H1 (cell line): ENCODE measurements around the gene SLC6A3. TPM values are rescaled to one million over a fixed set of nuclear protein-coding genes. Genes with fewer than 3 reads are reported as not detected.
"Not testable (repeated sequence)": the region's sequence is repeated elsewhere in the genome, so short reads cannot be mapped to it uniquely, and the experiment has no call there.

Experiments used
- CTCF ChIA-PET: fragments of 300-600 bp; sonication (Branson Sonifier 250); formaldehyde crosslinking; loops from one replicate; lab custom pipeline; 2021; ENCODE audit not compliant: partially characterized antibody; lab: Charles Lee
- POLR2A ChIA-PET: fragments of 300-600 bp; sonication (Branson Sonifier 250); formaldehyde crosslinking; loops from one replicate; lab custom pipeline; 2021; ENCODE audit warnings: inconsistent platforms; ENCODE audit not compliant: partially characterized antibody; lab: Charles Lee
- DNase-seq, 2 experiments: peaks; one replicate each; pipeline versions ENCODE4 v3.0.0 to v3.0.0-alpha.2; 2010 to 2022; ENCODE audit warnings: low spot score in 2 of 2, low read depth in 1 of 2, mixed read lengths in 1 of 2
- FAIRE-seq: peaks from 2 replicates; lab custom pipeline; 2011; peaks lifted over from hg19 to GRCh38; lab: Jason Lieb, UNC
- H2AFZ ChIP-seq: 2 replicates; pipeline ENCODE4 v1.8.1; 2012; ENCODE audit warnings: low read length, inconsistent platforms
- H2AK5ac ChIP-seq: 2 replicates; pipeline ENCODE4 v1.6.1; 2013; ENCODE audit warnings: low read depth, low read length
- H2BK120ac ChIP-seq: replicated peaks from 2 replicates; pipeline ENCODE3; 2013; ENCODE audit warnings: low read depth, low read length, inconsistent platforms
- H2BK12ac ChIP-seq: 2 replicates; pipeline ENCODE4 v1.6.1; 2013; ENCODE audit warnings: low read depth, low read length
- H2BK15ac ChIP-seq: 2 replicates; pipeline ENCODE4 v1.6.1; 2013; ENCODE audit warnings: low read length
- H2BK20ac ChIP-seq: 2 replicates; pipeline ENCODE4 v1.6.1; 2013; ENCODE audit warnings: low read length
- H2BK5ac ChIP-seq: 2 replicates; pipeline ENCODE4 v1.6.1; 2013; ENCODE audit warnings: low read depth, low read length
- H3K14ac ChIP-seq: 2 replicates; pipeline ENCODE4 v1.6.1; 2013; ENCODE audit warnings: inconsistent platforms; ENCODE audit not compliant: insufficient read length
- H3K18ac ChIP-seq: 2 replicates; pipeline ENCODE4 v1.6.1; 2013; ENCODE audit warnings: low read length; ENCODE audit errors: extremely low read depth
- H3K23ac ChIP-seq: 2 replicates; pipeline ENCODE4 v1.6.1; 2013; ENCODE audit warnings: inconsistent platforms; ENCODE audit not compliant: insufficient read length
- H3K23me2 ChIP-seq: 2 replicates; pipeline ENCODE4 v1.6.1; 2013; ENCODE audit warnings: low read depth, low read length
- H3K27ac ChIP-seq: 2 replicates; pipeline ENCODE4 v1.6.1; 2011; ENCODE audit warnings: low read depth, low read length, inconsistent platforms
- H3K27me3 ChIP-seq, 4 experiments: replicated peaks in 1 of 4; 1 replicate in 1 of 4; 2 replicates in 3 of 4; pipeline versions ENCODE4 v1.6.1 to v1.8.1; 2011 to 2013; ENCODE audit warnings: low read length in 3 of 4, mild to moderate bottlenecking in 3 of 4, inconsistent platforms in 2 of 4, mixed read lengths in 2 of 4, moderate library complexity in 1 of 4; ENCODE audit not compliant: control insufficient read depth in 3 of 4, insufficient read depth in 3 of 4; ENCODE audit errors: extremely low read depth in 1 of 4
- H3K36me3 ChIP-seq, 4 experiments: 2 replicates each; pipeline versions ENCODE4 v1.6.1 to v1.8.1; 2011 to 2013; ENCODE audit warnings: mild to moderate bottlenecking in 4 of 4, low read length in 3 of 4, moderate library complexity in 2 of 4, control low read depth in 1 of 4, inconsistent platforms in 1 of 4; ENCODE audit not compliant: insufficient read depth in 4 of 4, control insufficient read depth in 2 of 4
- H3K4ac ChIP-seq: replicated peaks from 2 replicates; pipeline ENCODE3; 2013; ENCODE audit warnings: low read length, low read depth, mixed read lengths, inconsistent platforms; ENCODE audit not compliant: insufficient read length
- H3K4me1 ChIP-seq, 4 experiments: replicated peaks in 1 of 4; 1 replicate in 1 of 4; 2 replicates in 3 of 4; pipeline versions ENCODE4 v1.6.1 to v1.8.1; 2011 to 2013; ENCODE audit warnings: low read length in 3 of 4, inconsistent platforms in 2 of 4, mixed read lengths in 1 of 4; ENCODE audit not compliant: insufficient read depth in 4 of 4, control insufficient read depth in 3 of 4
- H3K4me2 ChIP-seq, 2 experiments: 2 replicates each; pipeline versions ENCODE4 v1.6.1 to v1.8.1; 2011 to 2013; ENCODE audit warnings: low read depth in 2 of 2, low read length in 2 of 2, control low read depth in 1 of 2, inconsistent platforms in 1 of 2, mild to moderate bottlenecking in 1 of 2; ENCODE audit not compliant: insufficient read depth in 1 of 2
- H3K4me3 ChIP-seq, 4 experiments: fragments of 200-600, 300-600 bp in 1 of 4; sonication (generic), shearing (Covaris generic), sonication (Bioruptor Twin) in 1 of 4; 2 replicates each; pipeline versions ENCODE4 v1.5.1 to v1.8.1; 2011 to 2016; ENCODE audit warnings: low read length in 4 of 4, low read depth in 3 of 4, control low read depth in 2 of 4, inconsistent platforms in 2 of 4, mild to moderate bottlenecking in 2 of 4, mixed read lengths in 1 of 4, moderate library complexity in 1 of 4; ENCODE audit not compliant: insufficient read depth in 2 of 4; ENCODE audit errors: extremely low read depth in 1 of 4
- H3K56ac ChIP-seq: replicated peaks from 2 replicates; pipeline ENCODE3; 2013; ENCODE audit warnings: low read depth, mild to moderate bottlenecking, mixed read lengths, low read length, inconsistent platforms; ENCODE audit not compliant: insufficient read length
- H3K79me1 ChIP-seq: 2 replicates; pipeline ENCODE4 v1.6.1; 2013; ENCODE audit warnings: low read depth, low read length, control low read depth
- H3K79me2 ChIP-seq, 2 experiments: 2 replicates each; pipeline versions ENCODE4 v1.6.1 to v1.8.1; 2012 to 2013; ENCODE audit warnings: low read length in 2 of 2, mild to moderate bottlenecking in 2 of 2, inconsistent platforms in 1 of 2; ENCODE audit not compliant: insufficient read depth in 2 of 2, control insufficient read depth in 1 of 2
- H3K9ac ChIP-seq, 4 experiments: replicated peaks in 1 of 4; 1 replicate in 1 of 4; 2 replicates in 3 of 4; pipeline versions ENCODE4 v1.6.1 to v1.8.1; 2011 to 2013; ENCODE audit warnings: low read depth in 3 of 4, low read length in 3 of 4, control low read depth in 2 of 4, mild to moderate bottlenecking in 2 of 4, moderate library complexity in 2 of 4, inconsistent platforms in 1 of 4; ENCODE audit errors: extremely low read depth in 1 of 4
- H3K9me3 ChIP-seq, 2 experiments: 2 replicates each; pipeline versions ENCODE4 v1.6.1 to v1.8.1; 2012 to 2013; ENCODE audit warnings: mild to moderate bottlenecking in 2 of 2, moderate library complexity in 2 of 2, control low read depth in 1 of 2, inconsistent platforms in 1 of 2, low read depth in 1 of 2, low read length in 1 of 2, mixed read lengths in 1 of 2; ENCODE audit not compliant: insufficient read depth in 2 of 2
- H4K20me1 ChIP-seq, 2 experiments: replicated peaks in 1 of 2; 2 replicates each; pipeline versions ENCODE3 to v1.8.1; 2011 to 2013; ENCODE audit warnings: inconsistent platforms in 2 of 2, low read length in 2 of 2, mild to moderate bottlenecking in 1 of 2; ENCODE audit not compliant: insufficient read depth in 2 of 2, control insufficient read depth in 1 of 2
- H4K5ac ChIP-seq: 2 replicates; pipeline ENCODE4 v1.6.1; 2013; ENCODE audit warnings: low read length, low read depth, mixed read lengths, inconsistent platforms; ENCODE audit not compliant: insufficient read length
- H4K8ac ChIP-seq: 2 replicates; pipeline ENCODE4 v1.8.0; 2013; ENCODE audit warnings: mild to moderate bottlenecking, moderate library complexity, low read length, inconsistent platforms; ENCODE audit not compliant: insufficient read depth; ENCODE audit errors: extremely low read depth
- H4K91ac ChIP-seq: replicated peaks from 2 replicates; pipeline ENCODE3; 2013; ENCODE audit warnings: low read length, mixed read lengths, inconsistent platforms; ENCODE audit not compliant: insufficient read length
- WGBS, 2 experiments: shearing (Covaris generic) in 1 of 2; methylation state at CpG; one replicate each; pipeline versions ENCODE4 v1.1.6 to v1.1.7; 2013 to 2015; ENCODE audit warnings: low lambda C conversion rate in 2 of 2, mixed read lengths in 2 of 2, inconsistent platforms in 1 of 2, low coverage in 1 of 2, missing lambda C conversion rate in 1 of 2; ENCODE audit not compliant: insufficient replicate concordance in 2 of 2, insufficient coverage in 1 of 2, insufficient read length in 1 of 2; ENCODE audit errors: extremely low coverage in 1 of 2, missing lambda C conversion rate in 1 of 2; 5-methylcytosine and 5-hydroxymethylcytosine counted together
- polyA plus RNA-seq, 7 experiments: library from polyadenylated mRNA; depleted of rRNA in 3 of 7; stranded (reverse) in 5 of 7; unstranded in 2 of 7; fragments of >200 nt in 5 of 7; fragments of 200-250 nt in 2 of 7; gene quantifications; 1 replicate in 5 of 7; 2 replicates in 1 of 7; 4 replicates in 1 of 7; pipeline versions ENCODE4 v1.2.1 to v1.2.3, GENCODE V29; 2011 to 2013; ENCODE audit warnings: missing spikeins in 2 of 7, mixed read lengths in 2 of 7
- total RNA-seq: library from RNA; stranded (reverse); fragmentation: NEBNext Ultra II Directional; extraction: Animal tissue kit (Norgen Biotek cat#: 25700); gene quantifications from 2 replicates; pipeline ENCODE4 v1.2.1, GENCODE V29; 2021

Gene SLC6A3
- total and polyA plus RNA-seq, 2 of the 8 experiments (the other 6 are each of a cell fraction or from before 2014, with no cell fraction given): 0.48 to 0.91 TPM

DNA sequence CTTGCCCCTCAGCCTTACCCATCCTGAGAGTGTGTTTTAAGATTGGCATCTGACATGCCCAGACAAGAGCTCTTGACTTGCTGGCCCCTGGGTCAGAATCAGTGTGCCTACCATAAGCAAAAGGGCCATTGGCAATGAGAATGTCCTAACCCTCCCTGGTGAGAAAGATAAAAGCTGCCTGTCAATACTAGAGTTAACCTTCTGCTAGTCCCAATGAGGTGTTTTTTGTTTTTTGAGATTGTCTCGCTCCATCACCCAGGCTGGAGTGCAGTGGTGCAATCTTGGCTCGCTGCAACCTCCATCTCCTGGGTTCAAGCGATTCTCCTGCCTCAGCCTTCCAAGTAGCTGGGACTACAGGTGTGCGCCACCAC lies 73.3 kb downstream of the SLC6A3 start:
- H3K36me3 ChIP-seq, H3K27ac ChIP-seq, H2AFZ ChIP-seq, H3K9me3 ChIP-seq, POLR2A ChIA-PET, H2BK12ac ChIP-seq, H4K8ac ChIP-seq, H4K20me1 ChIP-seq, H3K4ac ChIP-seq, DNase-seq, H3K56ac ChIP-seq, H2AK5ac ChIP-seq, H3K14ac ChIP-seq, H3K79me2 ChIP-seq, H3K4me1 ChIP-seq, H3K23ac ChIP-seq, H2BK5ac ChIP-seq, H4K5ac ChIP-seq, H3K4me3 ChIP-seq, H3K79me1 ChIP-seq, FAIRE-seq, H2BK20ac ChIP-seq, H3K9ac ChIP-seq, H3K18ac ChIP-seq, H3K27me3 ChIP-seq, H4K91ac ChIP-seq, H2BK120ac ChIP-seq, H2BK15ac ChIP-seq, H3K4me2 ChIP-seq, H3K23me2 ChIP-seq: not testable (repeated sequence)
- CTCF ChIA-PET: interaction anchor here (1.3 to 2.9 kb wide), 3 partner anchors 8 to 37 kb away, joined by 3 to 15 read pairs (median 5); no protein-coding TSS in a partner anchor
- 96% methylated on average over 4 of the region's 4 CpGs; no CpG with 5 or more reads in 1 of the 2 experiments for WGBS, 2 experiments
